OCI-LY7 (cell line): ENCODE measurements around the gene GALNTL6.

Experiments used
- EZH2phosphoT487 ChIP-seq: fragments of 200-600 bp; sonication (generic); IDR thresholded peaks from 2 replicates; pipeline ENCODE4 v1.6.1; 2018; ENCODE audit warnings: low read depth, borderline replicate concordance, mild to moderate bottlenecking, mixed run types, antibody characterized with exemption, low read length, moderate library complexity, mixed read lengths
- TF ChIP-seq, protein P1 (sequence below): fragments of 200-600 bp; sonication (generic); conservative IDR thresholded peaks from 2 replicates; pipeline ENCODE4 v1.5.1; 2014; ENCODE audit warnings: mild to moderate bottlenecking, antibody characterized with exemption, low read length, moderate library complexity, mixed read lengths

GRCh38 chr4:171978216-171978615 lies 165.0 kb downstream of the GALNTL6 start:
- TF ChIP-seq, protein P1, sequence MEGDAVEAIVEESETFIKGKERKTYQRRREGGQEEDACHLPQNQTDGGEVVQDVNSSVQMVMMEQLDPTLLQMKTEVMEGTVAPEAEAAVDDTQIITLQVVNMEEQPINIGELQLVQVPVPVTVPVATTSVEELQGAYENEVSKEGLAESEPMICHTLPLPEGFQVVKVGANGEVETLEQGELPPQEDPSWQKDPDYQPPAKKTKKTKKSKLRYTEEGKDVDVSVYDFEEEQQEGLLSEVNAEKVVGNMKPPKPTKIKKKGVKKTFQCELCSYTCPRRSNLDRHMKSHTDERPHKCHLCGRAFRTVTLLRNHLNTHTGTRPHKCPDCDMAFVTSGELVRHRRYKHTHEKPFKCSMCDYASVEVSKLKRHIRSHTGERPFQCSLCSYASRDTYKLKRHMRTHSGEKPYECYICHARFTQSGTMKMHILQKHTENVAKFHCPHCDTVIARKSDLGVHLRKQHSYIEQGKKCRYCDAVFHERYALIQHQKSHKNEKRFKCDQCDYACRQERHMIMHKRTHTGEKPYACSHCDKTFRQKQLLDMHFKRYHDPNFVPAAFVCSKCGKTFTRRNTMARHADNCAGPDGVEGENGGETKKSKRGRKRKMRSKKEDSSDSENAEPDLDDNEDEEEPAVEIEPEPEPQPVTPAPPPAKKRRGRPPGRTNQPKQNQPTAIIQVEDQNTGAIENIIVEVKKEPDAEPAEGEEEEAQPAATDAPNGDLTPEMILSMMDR = no peak
- no peak for TF ChIP-seq EZH2phosphoT487
